HPDE6-E6E7 (cell line): ENCODE results near the gene CAMK1D.
"Not testable (repeated sequence)": the region's sequence is repeated elsewhere in the genome, so short reads cannot be mapped to it uniquely, and the experiment has no call there.

ENCODE experiments used
- DNase-seq: peaks from one replicate; pipeline ENCODE4 v3.0.0; 2011; ENCODE audit warnings: missing footprints; ENCODE audit errors: extremely low spot score

CAMK1D gene

GRCh38 chr10:12430406-12430982 is 81.1 kb downstream of the CAMK1D start:
- DNase-seq, result no peak

- DNase-seq, result no peak
These were observed 82.1 kb downstream of the CAMK1D start for GRCh38 chr10:12431151-12432101.

GRCh38 chr10:12432402-12433189 is 83.2 kb downstream of the CAMK1D start:
- DNase-seq, result no peak

GRCh38 chr10:12434277-12434676 is 84.9 kb downstream of the CAMK1D start:
- DNase-seq, result no peak

- DNase-seq, result not testable (repeated sequence)
These were observed 85.3 kb downstream of the CAMK1D start for GRCh38 chr10:12434677-12435076.

GRCh38 chr10:12435348-12435747 is 86.0 kb downstream of the CAMK1D start:
- no peak for DNase-seq

GRCh38 chr10:12438919-12439692 is 89.8 kb downstream of the CAMK1D start:
- DNase-seq, result no peak

GRCh38 chr10:12439767-12440166 is 90.4 kb downstream of the CAMK1D start:
- DNase-seq, result not testable (repeated sequence)

- DNase-seq, result no peak
These were observed 93.7 kb downstream of the CAMK1D start for GRCh38 chr10:12443026-12443425.

- no peak for DNase-seq
These were observed 95.8 kb downstream of the CAMK1D start for GRCh38 chr10:12444981-12445700.

GRCh38 chr10:12445701-12446334 is 96.5 kb downstream of the CAMK1D start:
- DNase-seq, result no peak

GRCh38 chr10:12448340-12448728 is 99.0 kb downstream of the CAMK1D start:
- no peak for DNase-seq

- peak; percentile 33 for DNase-seq
These were observed 99.5 kb downstream of the CAMK1D start for GRCh38 chr10:12448729-12449391.

- DNase-seq, result no peak
These were observed 106.0 kb downstream of the CAMK1D start for GRCh38 chr10:12455318-12455717.

GRCh38 chr10:12455766-12456165 is 106.4 kb downstream of the CAMK1D start:
- DNase-seq, result no peak

- no peak for DNase-seq
These were observed 110.0 kb downstream of the CAMK1D start for GRCh38 chr10:12459340-12459739.

- DNase-seq, result no peak
These were observed 110.4 kb downstream of the CAMK1D start for GRCh38 chr10:12459762-12460161.

- no peak for DNase-seq
These were observed 114.1 kb downstream of the CAMK1D start for GRCh38 chr10:12463459-12463838.

GRCh38 chr10:12465385-12466136 is 116.2 kb downstream of the CAMK1D start:
- no peak for DNase-seq
